ENCODE data around the gene FAM13C. TPM values are rescaled to one million over a fixed set of nuclear protein-coding genes. Genes with fewer than 3 reads are reported as not detected.

Gene FAM13C
- total RNA-seq, 1 experiment from 2014 or later = not detected

- DNase-seq (ENCODE audit: low spot score) = no peak
Observed at GRCh38 chr10:59361663-59362143, 646 bp downstream of the FAM13C start.

DNA sequence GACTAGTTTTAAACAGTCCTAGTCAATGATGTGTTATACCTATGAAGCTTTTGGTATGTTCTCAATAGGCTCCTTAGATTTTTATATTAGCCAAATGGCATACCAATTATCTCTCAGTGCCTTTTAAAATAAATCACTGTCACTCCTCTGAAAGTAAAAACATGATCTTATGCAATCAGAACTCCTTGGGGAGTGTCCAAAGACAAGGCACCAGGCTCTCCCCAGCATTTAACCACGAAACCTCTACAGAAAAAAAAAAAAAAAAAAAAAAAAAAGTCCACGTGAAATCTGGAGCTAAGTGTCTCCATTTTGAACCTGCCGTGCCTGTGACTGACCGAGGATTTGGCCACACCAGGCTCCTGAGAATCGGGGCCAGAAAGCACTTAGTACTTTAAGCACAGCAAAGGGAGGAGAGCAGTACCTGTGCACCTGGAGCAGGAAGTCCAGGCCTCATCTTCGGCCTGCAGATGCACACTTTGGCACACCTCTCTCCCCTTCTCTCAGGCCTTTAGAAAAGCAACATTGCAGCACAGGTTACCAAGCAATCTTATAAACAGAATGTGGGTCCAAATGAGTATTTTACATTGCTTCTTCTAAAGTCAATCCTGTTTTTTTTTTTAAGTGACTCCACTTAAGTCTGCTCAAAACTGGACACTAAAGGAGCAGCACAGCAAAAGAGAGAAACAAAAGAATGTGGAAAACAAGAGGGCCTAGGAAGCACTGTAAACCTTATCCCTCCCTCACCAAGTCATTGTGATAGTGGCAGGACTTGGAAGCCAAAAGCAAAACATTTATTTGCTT lies 1.5 kb downstream of the FAM13C start:
- no peak for DNase-seq (ENCODE audit: low spot score)

DNA sequence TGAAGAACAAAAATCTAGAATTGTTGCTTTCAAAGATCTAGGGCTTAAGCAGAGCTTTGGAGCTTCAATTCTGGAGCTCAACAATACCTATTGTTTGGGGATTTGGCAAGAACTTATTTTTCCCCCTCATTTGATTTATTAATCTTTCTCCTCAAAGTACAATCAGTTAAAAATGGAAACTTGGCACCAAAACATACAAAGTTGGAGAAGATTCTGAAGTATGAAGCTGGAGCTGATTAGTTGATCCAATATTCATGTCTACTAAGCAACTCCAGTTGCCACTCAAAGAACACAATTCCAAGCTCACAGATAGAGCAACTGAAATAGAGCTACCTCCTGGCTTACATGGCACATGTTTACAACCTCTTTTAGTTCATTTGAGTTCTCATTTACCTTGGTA lies 3.8 kb downstream of the FAM13C start:
- no peak for DNase-seq (ENCODE audit: low spot score)

GRCh38 chr10:59354434-59354833 lies 7.9 kb downstream of the FAM13C start:
- DNase-seq (ENCODE audit: low spot score) = no peak

- DNase-seq (ENCODE audit: low spot score) = no peak
Observed at GRCh38 chr10:59350558-59350957, 11.8 kb downstream of the FAM13C start.

DNA sequence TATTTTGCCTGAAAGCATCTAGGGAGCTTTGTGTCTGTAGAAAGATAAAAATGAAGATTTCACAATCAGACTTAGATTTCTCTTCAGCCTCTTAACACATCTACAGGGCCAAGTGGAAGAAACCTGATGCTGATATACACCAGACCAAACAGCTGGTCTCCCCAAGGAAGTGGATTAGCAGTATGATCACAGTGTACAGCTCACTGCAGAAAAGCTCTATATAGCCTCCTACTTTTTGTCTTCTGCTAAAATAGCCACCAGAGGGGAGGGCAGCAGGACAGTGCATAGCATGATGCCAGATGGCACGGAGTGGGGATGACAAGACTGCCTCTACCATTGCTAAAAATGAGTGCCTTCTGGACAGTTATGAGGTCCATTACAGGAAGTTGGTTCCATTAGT lies 16.0 kb downstream of the FAM13C start:
- DNase-seq (ENCODE audit: low spot score) = no peak

GRCh38 chr10:59342723-59343122 lies 19.6 kb downstream of the FAM13C start:
- no peak for DNase-seq (ENCODE audit: low spot score)

GRCh38 chr10:59342000-59342399 lies 20.3 kb downstream of the FAM13C start:
- DNase-seq (ENCODE audit: low spot score) = no peak

DNA sequence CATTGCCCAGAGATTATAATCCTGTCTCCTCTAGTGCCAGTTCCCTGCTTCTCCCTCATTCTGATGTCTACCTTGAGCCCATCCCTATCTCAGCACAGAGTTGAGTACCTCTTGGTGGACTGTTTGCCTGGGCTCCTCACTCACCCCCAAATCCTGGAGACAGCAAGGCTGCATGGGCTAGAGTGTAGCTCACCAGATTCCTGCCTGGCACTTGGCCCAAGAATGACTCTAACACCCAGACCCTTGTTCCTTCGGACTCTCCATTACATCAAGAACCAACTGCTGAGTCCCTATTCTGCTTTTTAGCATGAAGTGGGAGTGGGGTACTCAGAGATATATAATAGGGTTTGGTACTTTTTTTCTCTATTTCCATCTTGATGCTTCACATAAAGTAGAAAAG lies 22.1 kb downstream of the FAM13C start:
- no peak for DNase-seq (ENCODE audit: low spot score)

DNA sequence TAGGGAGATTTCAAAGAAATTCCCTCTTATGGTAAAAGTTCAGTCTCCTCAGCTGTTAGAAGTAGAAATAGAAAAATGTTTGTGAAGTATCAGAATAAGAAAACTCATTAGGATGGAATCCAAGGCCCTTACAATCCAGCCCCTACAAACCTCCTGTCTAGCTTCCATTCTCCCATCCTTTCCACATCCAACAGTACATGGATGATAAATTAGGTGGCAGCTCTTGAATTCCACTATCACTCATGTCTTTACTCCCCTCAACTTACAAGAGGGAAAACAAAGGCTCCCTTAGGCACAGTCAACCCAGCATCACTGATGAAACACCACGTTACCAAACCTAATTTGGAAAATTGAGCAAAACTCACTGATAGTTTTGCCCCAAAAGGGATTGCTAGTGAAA lies 23.0 kb downstream of the FAM13C start:
- no peak for DNase-seq (ENCODE audit: low spot score)

- DNase-seq (ENCODE audit: low spot score) = no peak
Observed at GRCh38 chr10:59337201-59337652, 25.1 kb downstream of the FAM13C start.

- no peak for DNase-seq (ENCODE audit: low spot score)
Observed at GRCh38 chr10:59336632-59337031, 25.7 kb downstream of the FAM13C start.

- no peak for DNase-seq (ENCODE audit: low spot score)
Observed at GRCh38 chr10:59335497-59335896, 26.9 kb downstream of the FAM13C start.

DNA sequence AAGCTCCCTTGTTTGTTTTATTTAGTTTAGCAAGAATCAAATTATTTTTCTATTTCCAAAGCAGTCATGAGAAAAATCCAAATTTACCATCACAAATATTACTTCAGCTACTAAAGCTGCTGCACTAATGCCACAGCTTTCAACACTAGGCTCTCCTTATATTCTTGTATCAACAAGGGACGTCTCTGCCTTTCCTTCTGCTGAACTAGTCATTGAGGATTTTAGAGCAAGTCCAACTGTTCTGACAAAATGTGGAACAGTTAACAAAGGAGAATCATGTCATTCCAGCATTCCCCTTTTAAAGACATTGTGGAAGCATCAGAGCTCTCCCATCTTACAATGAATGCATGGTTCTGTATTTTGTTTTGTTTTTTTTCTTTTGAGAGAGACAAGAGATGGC lies 28.6 kb downstream of the FAM13C start:
- no peak for DNase-seq (ENCODE audit: low spot score)

DNA sequence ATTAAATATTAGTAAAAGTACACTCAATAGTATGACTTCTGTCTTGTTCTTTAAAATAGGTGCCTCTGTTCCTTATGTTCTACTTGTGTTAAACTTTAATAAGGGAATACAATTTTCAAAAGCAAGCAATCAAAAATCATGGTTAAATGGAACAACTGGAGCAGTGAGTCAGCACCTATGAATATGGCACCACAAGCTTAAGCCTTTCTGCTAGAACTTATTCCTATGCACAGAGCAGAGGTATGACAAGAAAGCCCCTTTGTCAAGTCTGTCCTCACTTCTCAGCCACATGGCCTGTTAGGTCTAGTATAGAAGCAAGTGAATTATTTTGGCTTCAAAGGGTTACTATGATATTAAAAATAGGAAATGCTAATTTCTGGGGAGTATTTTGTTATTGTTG lies 29.8 kb downstream of the FAM13C start:
- DNase-seq (ENCODE audit: low spot score) = no peak

DNA sequence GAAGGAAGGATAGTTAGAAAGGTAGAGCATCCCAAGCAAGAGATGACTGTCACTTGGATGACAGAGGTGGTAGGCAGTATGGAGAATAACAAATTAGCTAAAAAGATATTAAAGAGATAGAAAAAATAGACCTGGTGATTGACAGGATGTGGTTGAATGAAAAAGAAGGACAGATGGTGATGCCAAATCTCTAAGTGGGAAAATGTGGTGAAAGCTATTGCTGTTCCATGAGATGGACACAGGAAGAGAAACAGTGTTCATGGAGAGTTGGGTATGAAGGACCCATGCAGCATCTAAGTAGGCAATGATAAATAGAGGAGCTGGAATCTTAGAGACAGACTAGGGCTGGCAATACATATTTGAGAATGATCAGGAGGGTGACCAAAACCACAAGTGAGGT lies 30.7 kb downstream of the FAM13C start:
- no peak for DNase-seq (ENCODE audit: low spot score)

DNA sequence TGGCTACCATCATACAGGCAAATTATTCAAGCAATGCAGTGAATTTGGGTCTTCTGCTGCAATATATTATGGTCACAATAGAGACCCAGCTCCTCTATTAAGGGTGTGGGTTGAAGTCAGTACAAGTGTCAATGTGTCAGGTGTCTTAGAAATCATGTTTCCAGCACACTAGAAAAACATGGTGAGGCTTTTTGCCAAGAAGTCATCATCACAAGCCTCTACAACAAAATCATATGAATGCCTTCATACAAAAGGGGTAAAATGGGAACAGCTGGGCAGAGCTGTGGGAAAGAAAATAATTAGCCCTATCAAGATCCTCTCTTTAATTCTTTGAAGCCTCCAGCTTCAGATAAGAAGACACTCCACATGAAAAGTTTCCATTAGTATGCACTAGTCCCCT lies 37.2 kb downstream of the FAM13C start:
- no peak for DNase-seq (ENCODE audit: low spot score)

DNA sequence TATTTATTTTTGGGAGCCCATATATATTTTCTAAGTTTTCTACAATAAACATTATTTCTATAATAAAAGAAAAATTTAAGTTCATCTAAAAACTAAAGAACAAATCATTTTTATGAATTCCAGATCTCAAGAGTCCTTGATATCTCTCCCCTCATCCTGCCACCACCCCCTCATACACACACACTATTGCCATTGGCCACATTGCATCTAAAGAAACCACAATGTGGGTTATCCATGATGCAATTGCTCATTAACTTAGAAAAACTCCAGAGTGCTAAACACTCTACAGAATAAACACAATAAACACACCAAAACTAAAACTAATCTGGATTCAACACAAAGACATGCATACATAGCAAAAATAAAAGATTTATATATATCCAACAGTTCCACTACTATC lies 37.8 kb downstream of the FAM13C start:
- no peak for DNase-seq (ENCODE audit: low spot score)

GRCh38 chr10:59323831-59324401 lies 38.4 kb downstream of the FAM13C start:
- DNase-seq (ENCODE audit: low spot score) = no peak

DNA sequence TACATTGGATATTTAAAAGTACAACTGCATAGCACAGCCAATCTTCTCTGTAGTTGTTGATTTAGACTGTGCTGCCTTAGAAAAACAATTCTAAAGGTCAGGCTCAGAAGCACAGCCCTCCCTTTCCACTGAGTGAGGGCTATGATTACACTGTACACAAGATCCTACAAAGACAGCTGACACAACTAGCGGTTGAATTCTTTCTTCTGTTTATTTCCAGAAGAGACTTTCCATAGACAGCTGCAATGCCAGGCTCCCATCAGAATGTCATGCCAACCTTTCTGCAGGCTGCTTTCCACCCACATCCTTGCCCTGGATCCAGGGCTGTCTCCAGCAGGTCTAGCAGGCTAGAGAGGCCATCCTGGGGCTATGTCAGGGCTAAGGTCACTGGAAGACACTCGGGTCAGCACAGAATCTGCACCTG lies 39.3 kb downstream of the FAM13C start:
- DNase-seq (ENCODE audit: low spot score) = no peak

- no peak for DNase-seq (ENCODE audit: low spot score)
Observed at GRCh38 chr10:59322131-59322530, 40.2 kb downstream of the FAM13C start.

DNA sequence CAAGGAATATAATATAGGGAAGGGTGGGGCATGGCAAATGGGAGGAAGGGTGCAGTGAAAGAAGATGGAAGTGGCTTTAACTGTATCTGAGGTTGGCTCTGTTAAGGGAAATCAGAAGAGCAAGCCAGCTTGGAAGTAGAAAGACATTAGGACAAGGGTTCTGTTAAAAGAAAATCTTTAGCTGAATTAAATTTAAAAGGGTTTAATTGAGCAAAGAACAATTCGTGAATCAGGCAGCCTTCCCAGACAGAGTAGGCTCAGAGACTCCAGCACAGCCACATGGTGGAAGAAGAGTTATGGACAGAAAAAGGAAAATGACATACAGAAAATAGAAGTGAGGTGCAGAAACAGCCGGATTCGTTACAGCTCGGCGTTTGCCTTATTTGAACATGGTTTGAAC lies 42.0 kb downstream of the FAM13C start:
- no peak for DNase-seq (ENCODE audit: low spot score)

DNA sequence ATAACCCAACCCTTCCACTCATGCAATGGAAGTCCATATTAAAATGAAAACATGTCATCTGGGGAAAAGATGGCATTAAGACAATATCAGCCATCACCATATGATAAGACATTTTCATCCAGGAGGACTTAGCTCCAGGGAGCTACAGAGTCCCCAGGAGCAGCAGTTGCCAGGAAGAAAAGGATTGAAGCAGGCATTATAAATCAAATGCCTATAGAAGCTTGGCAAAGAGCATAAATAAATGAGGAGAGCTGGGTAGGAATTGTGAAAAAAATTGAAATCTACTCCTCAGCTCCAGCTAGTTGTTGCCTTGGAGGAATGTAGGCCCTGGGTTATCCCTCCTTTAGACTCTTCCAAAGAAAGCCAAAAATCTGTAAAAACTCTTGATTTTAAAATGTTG lies 42.5 kb downstream of the FAM13C start:
- DNase-seq (ENCODE audit: low spot score) = no peak

Measured in HT-29 (cell line).